ENCODE data around the gene RALGAPA1. TPM values are rescaled to one million over a fixed set of nuclear protein-coding genes. Genes with fewer than 3 reads are reported as not detected.

Gene RALGAPA1
- total RNA-seq, 1 donor from 2014 or later = 64.5 TPM

GRCh38 chr14:35519986-35520385 lies 289.1 kb downstream of the RALGAPA1 start:
- no peaks in the 10 kb centered on the region for H3K36me3 Mint-ChIP-seq
- H3K4me1 Mint-ChIP-seq = no peaks in the 10 kb centered on the region
- H3K27ac Mint-ChIP-seq = no peak overlapping the region
- no peak overlapping the region for H3K4me3 Mint-ChIP-seq
- H3K9me3 Mint-ChIP-seq = peaks cover 5% of the 10 kb centered on the region
- H3K27me3 Mint-ChIP-seq (ENCODE audit: low read depth) = peaks cover 42% of the 10 kb centered on the region
- no peak for DNase-seq (ENCODE audit: low spot score in 2 of 2, unreplicated experiment in 2 of 2)
- no peak for TF ChIP-seq CTCF (IDR thresholded peaks at IDR 0.05; ENCODE audit: unreplicated experiment)

- no peak for TF ChIP-seq CTCF (IDR thresholded peaks at IDR 0.05; ENCODE audit: unreplicated experiment)
- no peaks in the 10 kb centered on the region for H3K36me3 Mint-ChIP-seq
- no peaks in the 10 kb centered on the region for H3K9me3 Mint-ChIP-seq
- no peak overlapping the region for H3K4me3 Mint-ChIP-seq
- peaks cover 32% of the 10 kb centered on the region for H3K27me3 Mint-ChIP-seq (ENCODE audit: low read depth)
- no peaks in the 10 kb centered on the region for H3K4me1 Mint-ChIP-seq
- DNase-seq (ENCODE audit: low spot score in 2 of 2, unreplicated experiment in 2 of 2) = no peak
- no peak overlapping the region for H3K27ac Mint-ChIP-seq
These were observed 293.2 kb downstream of the RALGAPA1 start for GRCh38 chr14:35515916-35516315.

- H3K4me1 Mint-ChIP-seq = no peaks in the 10 kb centered on the region
- no peak overlapping the region for H3K27ac Mint-ChIP-seq
- no peak for DNase-seq (ENCODE audit: low spot score in 2 of 2, unreplicated experiment in 2 of 2)
- H3K9me3 Mint-ChIP-seq = no peaks in the 10 kb centered on the region
- no peaks in the 10 kb centered on the region for H3K36me3 Mint-ChIP-seq
- no peak for TF ChIP-seq CTCF (IDR thresholded peaks at IDR 0.05; ENCODE audit: unreplicated experiment)
- no peak overlapping the region for H3K4me3 Mint-ChIP-seq
- H3K27me3 Mint-ChIP-seq (ENCODE audit: low read depth) = peaks cover 27% of the 10 kb centered on the region
These were observed 296.3 kb downstream of the RALGAPA1 start for GRCh38 chr14:35512765-35513164.

GRCh38 chr14:35509846-35510245 lies 299.2 kb downstream of the RALGAPA1 start:
- Mint-ChIP-seq H3K4me1 (no peaks in the 10 kb centered on the region), H3K36me3 (no peaks in the 10 kb centered on the region), H3K9me3 (no peaks in the 10 kb centered on the region), H3K4me3 (no peak overlapping the region), H3K27ac (no peak overlapping the region), H3K27me3 (ENCODE audit: low read depth) (peaks cover 28% of the 10 kb centered on the region)
- no peak for TF ChIP-seq CTCF (IDR thresholded peaks at IDR 0.05; ENCODE audit: unreplicated experiment)
- DNase-seq (ENCODE audit: low spot score in 2 of 2, unreplicated experiment in 2 of 2) = no peak

GRCh38 chr14:35506927-35507326 lies 302.2 kb downstream of the RALGAPA1 start:
- H3K4me1 Mint-ChIP-seq = no peaks in the 10 kb centered on the region
- DNase-seq (ENCODE audit: low spot score in 2 of 2, unreplicated experiment in 2 of 2) = no peak
- TF ChIP-seq CTCF (IDR thresholded peaks at IDR 0.05; ENCODE audit: unreplicated experiment) = no peak
- H3K36me3 Mint-ChIP-seq = no peaks in the 10 kb centered on the region
- H3K4me3 Mint-ChIP-seq = no peak overlapping the region
- peaks cover 47% of the 10 kb centered on the region for H3K27me3 Mint-ChIP-seq (ENCODE audit: low read depth)
- no peak overlapping the region for H3K27ac Mint-ChIP-seq
- H3K9me3 Mint-ChIP-seq = no peaks in the 10 kb centered on the region

GRCh38 chr14:35506461-35506860 lies 302.6 kb downstream of the RALGAPA1 start:
- no peak for TF ChIP-seq CTCF (IDR thresholded peaks at IDR 0.05; ENCODE audit: unreplicated experiment)
- no peaks in the 10 kb centered on the region for H3K36me3 Mint-ChIP-seq
- H3K4me3 Mint-ChIP-seq = no peak overlapping the region

More at GRCh38 chr14:35506461-35506860, 302.6 kb downstream of the RALGAPA1 start:
- peaks cover 51% of the 10 kb centered on the region for H3K27me3 Mint-ChIP-seq (ENCODE audit: low read depth)
- no peaks in the 10 kb centered on the region for H3K4me1 Mint-ChIP-seq
- H3K27ac Mint-ChIP-seq = no peak overlapping the region
- no peaks in the 10 kb centered on the region for H3K9me3 Mint-ChIP-seq
- no peak for DNase-seq (ENCODE audit: low spot score in 2 of 2, unreplicated experiment in 2 of 2)

Measured in mesothelial cell of epicardium (in vitro differentiated cells).